Measurements from ENCODE around the gene PITPNM1. TPM values are rescaled to one million over a fixed set of nuclear protein-coding genes. Genes with fewer than 3 reads are reported as not detected.

PITPNM1 gene
- total RNA-seq, 4 donors from 2014 or later: 7.9 to 89.7 (median 15.2) TPM

- H3K27ac ChIP-seq: peak overlapping the region; percentile 90 to 93
- no peaks in the 10 kb centered on the region for H3K27me3 ChIP-seq
- TF ChIP-seq CTCF (IDR thresholded peaks at IDR 0.05) (no peak), POLR2A (IDR thresholded peaks at IDR 0.05) (no peak)
- no peaks in the 10 kb centered on the region for H3K9me3 ChIP-seq
- DNase-seq: no peak
- intact Hi-C loops (cut with DNase I; ENCODE audit: low total_unique reads): loop anchor here (5.0 kb wide), 1 partner anchor 109 kb away; no protein-coding TSS in a partner anchor
- H3K4me1 ChIP-seq: peaks cover 0 to 18% of the 10 kb centered on the region in 2 donors
- no peak overlapping the region for H3K4me3 ChIP-seq
- H3K36me3 ChIP-seq: no peaks in the 10 kb centered on the region
Observed at GRCh38 chr11:67506426-67507051, 1.4 kb upstream of the PITPNM1 start.

- intact Hi-C loops (cut with DNase I; ENCODE audit: low total_unique reads): loop anchor here (5.0 kb wide), 1 partner anchor 108 kb away; no protein-coding TSS in a partner anchor
- Histone ChIP-seq H3K36me3 (no peaks in the 10 kb centered on the region), H3K9me3 (no peaks in the 10 kb centered on the region), H3K4me3 (peak overlapping the region; percentile 35 to 51), H3K27ac (peak overlapping the region; percentile 76 to 93), H3K27me3 (no peaks in the 10 kb centered on the region), H3K4me1 (peaks cover 0 to 18% of the 10 kb centered on the region in 2 donors)
- TF ChIP-seq CTCF (IDR thresholded peaks at IDR 0.05): peak; percentile 90 to 97 (median 96)
- peak; percentile 35 to 50 for TF ChIP-seq POLR2A (IDR thresholded peaks at IDR 0.05)
- peak; percentile 79 to 81 for DNase-seq
Observed at GRCh38 chr11:67505605-67506396, 638 bp upstream of the PITPNM1 start.

- Histone ChIP-seq H3K27me3 (no peaks in the 10 kb centered on the region), H3K27ac (peak overlapping the region; percentile 76 to 93), H3K36me3 (no peaks in the 10 kb centered on the region), H3K9me3 (no peaks in the 10 kb centered on the region), H3K4me3 (peak overlapping the region; percentile 35 to 51), H3K4me1 (peaks cover 0 to 18% of the 10 kb centered on the region in 2 donors)
- DNase-seq: no peak
- TF ChIP-seq CTCF (IDR thresholded peaks at IDR 0.05): no peak
- TF ChIP-seq POLR2A (IDR thresholded peaks at IDR 0.05): no peak
- intact Hi-C loops (cut with DNase I; ENCODE audit: low total_unique reads): no loop called here
Observed at GRCh38 chr11:67504005-67504949, 886 bp downstream of the PITPNM1 start.

GRCh38 chr11:67503119-67504004, 1.8 kb downstream of the PITPNM1 start:
- peak overlapping the region; percentile 35 to 51 for H3K4me3 ChIP-seq
- intact Hi-C loops (cut with DNase I; ENCODE audit: low total_unique reads): no loop called here

More at GRCh38 chr11:67503119-67504004, 1.8 kb downstream of the PITPNM1 start:
- H3K27ac ChIP-seq: no peak overlapping the region
- DNase-seq: no peak
- TF ChIP-seq CTCF (IDR thresholded peaks at IDR 0.05) (no peak), POLR2A (IDR thresholded peaks at IDR 0.05) (no peak)
- H3K9me3 ChIP-seq: no peaks in the 10 kb centered on the region
- no peaks in the 10 kb centered on the region for H3K36me3 ChIP-seq
- H3K4me1 ChIP-seq: peaks cover 0 to 18% of the 10 kb centered on the region in 2 donors
- H3K27me3 ChIP-seq: no peaks in the 10 kb centered on the region
